Measurements from ENCODE around the gene STK25. TPM values are rescaled to one million over a fixed set of nuclear protein-coding genes. Genes with fewer than 3 reads are reported as not detected.

STK25 gene
- total and polyA plus RNA-seq, 2 of the 8 experiments (the other 6 are each of a cell fraction or from before 2014, with no cell fraction given): 159 to 546 TPM

- Histone ChIP-seq H3K18ac (ENCODE audit: extremely low read depth, low read length) (no peak overlapping the region), H3K4ac (replicated peaks; ENCODE audit: insufficient read length, low read depth, low read length) (no peak overlapping the region), H2BK15ac (ENCODE audit: low read length) (no peak overlapping the region), H2BK5ac (ENCODE audit: low read depth, low read length) (no peak overlapping the region), H3K23ac (ENCODE audit: insufficient read length) (no peak overlapping the region), H3K4me2 (ENCODE audit: insufficient read depth in 1 of 2, low read depth in 2 of 2, low read length in 2 of 2) (no peak overlapping the region), H3K27me3 (replicated peaks in 1 of 4; ENCODE audit: control insufficient read depth in 3 of 4, extremely low read depth in 1 of 4, insufficient read depth in 3 of 4, low read length in 3 of 4) (peaks cover 0 to 9% (median 5%) of the 10 kb centered on the region in 4 experiments; a peak in 4 of 7 replicates), H2AK5ac (ENCODE audit: low read depth, low read length) (no peak overlapping the region), H2BK20ac (ENCODE audit: low read length) (no peak overlapping the region), H3K27ac (ENCODE audit: low read depth, low read length) (no peak overlapping the region), H2BK12ac (ENCODE audit: low read depth, low read length) (no peak overlapping the region), H2AFZ (ENCODE audit: low read length) (no peak overlapping the region), H4K8ac (ENCODE audit: extremely low read depth, insufficient read depth, low read length) (no peak overlapping the region), H3K36me3 (ENCODE audit: control insufficient read depth in 2 of 4, insufficient read depth in 4 of 4, low read length in 3 of 4) (no peaks in the 10 kb centered on the region), H3K9me3 (ENCODE audit: insufficient read depth in 2 of 2, low read depth in 1 of 2, low read length in 1 of 2) (no peaks in the 10 kb centered on the region), H4K91ac (replicated peaks; ENCODE audit: insufficient read length, low read length) (no peak overlapping the region), H3K79me1 (ENCODE audit: low read depth, low read length) (peaks cover 4% of the 10 kb centered on the region; the same call in 1 of the 2 replicates), H3K23me2 (ENCODE audit: low read depth, low read length) (peaks cover 17% of the 10 kb centered on the region), H2BK120ac (replicated peaks; ENCODE audit: low read depth, low read length) (no peak overlapping the region), H4K20me1 (replicated peaks in 1 of 2; ENCODE audit: control insufficient read depth in 1 of 2, insufficient read depth in 2 of 2, low read length in 2 of 2) (peaks cover 2 to 13% of the 10 kb centered on the region in 2 experiments), H3K9ac (replicated peaks in 1 of 4; ENCODE audit: extremely low read depth in 1 of 4, low read depth in 3 of 4, low read length in 3 of 4) (no peak overlapping the region), H3K56ac (replicated peaks; ENCODE audit: insufficient read length, low read depth, low read length) (no peak overlapping the region), H3K4me1 (replicated peaks in 1 of 4; ENCODE audit: control insufficient read depth in 3 of 4, insufficient read depth in 4 of 4, low read length in 3 of 4) (peaks cover 2 to 13% (median 10%) of the 10 kb centered on the region in 4 experiments), H3K4me3 (ENCODE audit: extremely low read depth in 1 of 4, insufficient read depth in 2 of 4, low read depth in 3 of 4, low read length in 4 of 4) (no peak overlapping the region), H3K14ac (ENCODE audit: insufficient read length) (no peak overlapping the region), H3K79me2 (ENCODE audit: control insufficient read depth in 1 of 2, insufficient read depth in 2 of 2, low read length in 2 of 2) (peaks cover 0 to 17% of the 10 kb centered on the region in 2 experiments; a peak in 2 of 4 replicates), H4K5ac (ENCODE audit: insufficient read length, low read depth, low read length) (no peak overlapping the region)
- WGBS, 2 experiments (ENCODE audit: extremely low coverage in 1 of 2, insufficient coverage in 1 of 2, insufficient read length in 1 of 2, insufficient replicate concordance in 2 of 2, low coverage in 1 of 2, low lambda C conversion rate in 2 of 2, missing lambda C conversion rate in 1 of 2): 83% methylated on average over 6 of the region's 6 CpGs; no CpG with 5 or more reads in 1 of the 2 experiments
- FAIRE-seq (no peak), DNase-seq (ENCODE audit: low read depth in 1 of 2, low spot score in 2 of 2) (no peak)
- POLR2A ChIA-PET (ENCODE audit: partially characterized antibody): interaction anchor here (0.9 to 10.2 kb wide), 3 partner anchors 11 to 23 kb away, joined by 3 to 104 read pairs (median 4); no protein-coding TSS in a partner anchor
- TF ChIP-seq CBX5 (IDR thresholded peaks at IDR 0.05; ENCODE audit: low read depth, low read length) (no peak), CTCF (IDR thresholded peaks at IDR 0.05; ENCODE audit: control extremely low read depth in 1 of 3, insufficient read depth in 1 of 3, low read depth in 1 of 3, low read length in 3 of 3) (no peak), CTBP2 (IDR thresholded peaks at IDR 0.05; ENCODE audit: borderline replicate concordance, insufficient read depth, insufficient read length, low read length) (no peak), CHD2 (IDR thresholded peaks at IDR 0.05; ENCODE audit: low read length) (no peak), RAD21 (IDR thresholded peaks at IDR 0.05 in 1 of 2, conservative IDR thresholded peaks at IDR 0.05 in 1 of 2; ENCODE audit: low read depth in 2 of 2, low read length in 2 of 2) (no peak), KDM4A (IDR thresholded peaks at IDR 0.05; ENCODE audit: low read depth, low read length, severe bottlenecking) (no peak), SIN3A (conservative IDR thresholded peaks at IDR 0.05 in 1 of 2, IDR thresholded peaks at IDR 0.05 in 1 of 2; ENCODE audit: low read depth in 1 of 2, low read length in 2 of 2) (no peak), TAF7 (optimal IDR thresholded peaks at IDR 0.05; ENCODE audit: borderline replicate concordance, low read depth, low read length) (no peak), PHF8 (conservative IDR thresholded peaks at IDR 0.05; ENCODE audit: low read depth, low read length) (no peak)
- CTCF ChIA-PET (ENCODE audit: partially characterized antibody): no interaction called here
These were observed 2.8 kb upstream of the STK25 start for GRCh38 chr2:241511091-241511741.
